ENCODE data around the gene SIK1.
"Not testable (repeated sequence)": the region's sequence is repeated elsewhere in the genome, so short reads cannot be mapped to it uniquely, and the experiment has no call there.

Gene SIK1

DNA sequence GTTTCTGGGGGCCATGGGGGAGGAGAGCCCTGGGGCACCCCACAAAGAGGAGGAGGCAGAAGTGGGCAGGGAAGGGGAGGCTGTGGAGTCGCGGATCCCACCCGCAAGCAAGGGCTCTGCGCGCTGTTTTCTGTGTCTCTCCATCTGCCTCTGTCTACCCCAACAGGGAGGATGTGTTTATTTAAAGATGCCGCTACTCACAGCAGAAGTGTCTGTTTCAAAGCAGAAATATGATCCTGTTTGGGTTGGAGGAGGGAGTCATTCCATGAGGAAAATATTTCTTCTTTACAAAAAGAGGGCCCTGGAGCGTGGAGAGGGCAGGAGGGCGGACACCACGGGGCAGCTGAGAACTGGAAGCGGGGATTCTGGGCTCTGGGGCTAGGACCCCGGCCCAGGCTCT is 25.8 kb downstream of the SIK1 start:
- DNase-seq; in situ Hi-C loops (cut with HindIII; ENCODE audit: low pct_ligation_motif_present, low pct_unique_long_range_greater_than_20kb, low sequenced_read_pairs): not testable (repeated sequence)

DNA sequence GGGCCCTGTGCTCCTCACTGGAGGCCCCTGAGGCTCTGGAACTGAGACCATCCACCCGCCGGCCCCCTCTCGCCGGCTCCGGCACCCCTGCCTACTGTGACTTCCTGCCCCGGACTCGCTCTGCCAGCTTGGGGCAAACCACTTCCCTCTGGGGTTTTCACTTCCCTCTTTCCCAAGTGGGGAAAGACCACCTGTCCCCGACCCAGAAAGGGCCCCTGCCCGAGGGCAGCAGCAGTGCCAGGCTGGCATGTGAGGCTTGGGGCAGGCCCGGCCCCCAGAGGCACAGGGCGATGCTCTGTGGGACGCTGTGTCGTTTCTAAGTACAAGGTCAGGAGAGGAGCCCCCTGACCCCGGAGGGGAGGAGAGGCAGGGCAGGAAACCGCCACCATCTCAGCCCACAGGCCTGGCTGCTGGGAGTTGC is 27.3 kb downstream of the SIK1 start:
- in situ Hi-C loops (cut with HindIII; ENCODE audit: low pct_ligation_motif_present, low pct_unique_long_range_greater_than_20kb, low sequenced_read_pairs); DNase-seq: not testable (repeated sequence)

DNA sequence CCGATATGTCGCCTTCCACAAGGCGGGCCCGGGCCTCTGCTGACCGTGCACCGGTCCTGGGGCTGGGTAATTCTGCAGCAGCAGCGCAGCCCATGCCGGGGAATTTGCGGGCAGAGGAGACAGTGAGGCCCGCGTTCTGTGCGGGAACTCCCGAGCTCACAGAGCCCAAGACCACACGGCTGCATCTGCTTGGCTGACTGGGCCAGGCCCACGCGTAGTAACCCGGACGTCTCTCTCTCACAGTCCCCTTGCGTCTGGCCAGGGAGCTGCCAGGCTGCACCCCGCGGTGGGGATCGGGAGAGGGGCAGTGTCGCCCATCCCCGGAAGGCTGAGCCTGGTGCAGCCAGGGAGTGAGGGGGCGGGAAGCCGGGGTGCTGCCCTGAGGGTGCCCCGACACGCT is 27.8 kb downstream of the SIK1 start:
- DNase-seq; in situ Hi-C loops (cut with HindIII; ENCODE audit: low pct_ligation_motif_present, low pct_unique_long_range_greater_than_20kb, low sequenced_read_pairs): not testable (repeated sequence)

DNA sequence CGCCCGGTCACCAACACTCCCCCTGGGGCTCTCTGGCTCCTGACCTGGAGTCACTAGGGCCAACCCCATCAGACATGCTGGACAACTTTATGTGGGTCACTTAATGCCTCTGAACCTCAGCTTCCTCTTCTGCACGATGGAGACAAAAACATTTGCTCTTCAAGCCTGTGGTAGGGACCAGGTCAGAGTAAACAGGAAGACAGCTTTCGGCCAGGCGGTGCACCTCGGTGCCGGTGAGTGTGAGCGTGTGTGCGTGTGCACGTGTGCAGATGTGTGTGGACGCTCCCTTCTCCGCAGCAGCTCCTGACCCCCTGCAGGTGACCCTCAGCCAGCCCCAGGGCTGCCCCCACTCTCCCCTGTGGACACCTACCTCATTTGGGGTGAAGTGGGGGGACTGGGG is 28.4 kb downstream of the SIK1 start:
- DNase-seq; in situ Hi-C loops (cut with HindIII; ENCODE audit: low pct_ligation_motif_present, low pct_unique_long_range_greater_than_20kb, low sequenced_read_pairs): not testable (repeated sequence)

DNA sequence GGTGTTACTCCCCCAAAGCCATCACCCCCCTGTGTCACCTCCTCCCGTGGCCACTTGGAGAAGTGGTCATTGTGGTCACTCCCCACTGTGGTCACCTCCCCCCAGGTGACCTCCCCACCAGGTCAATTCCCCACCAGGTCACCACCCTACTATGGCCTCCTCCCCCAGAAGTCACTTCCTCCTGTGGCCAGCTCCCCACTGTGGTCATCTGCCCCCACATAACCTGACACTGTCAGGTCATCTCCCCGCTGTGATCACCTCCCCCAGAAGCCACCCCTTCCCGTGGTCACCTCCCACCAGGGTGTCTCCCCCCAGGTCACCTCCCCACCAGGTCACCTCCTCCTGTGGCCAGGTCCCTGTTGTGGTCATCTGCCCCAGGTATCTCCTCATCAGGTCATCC is 28.9 kb downstream of the SIK1 start:
- in situ Hi-C loops (cut with HindIII; ENCODE audit: low pct_ligation_motif_present, low pct_unique_long_range_greater_than_20kb, low sequenced_read_pairs), result not testable (repeated sequence)

DNA sequence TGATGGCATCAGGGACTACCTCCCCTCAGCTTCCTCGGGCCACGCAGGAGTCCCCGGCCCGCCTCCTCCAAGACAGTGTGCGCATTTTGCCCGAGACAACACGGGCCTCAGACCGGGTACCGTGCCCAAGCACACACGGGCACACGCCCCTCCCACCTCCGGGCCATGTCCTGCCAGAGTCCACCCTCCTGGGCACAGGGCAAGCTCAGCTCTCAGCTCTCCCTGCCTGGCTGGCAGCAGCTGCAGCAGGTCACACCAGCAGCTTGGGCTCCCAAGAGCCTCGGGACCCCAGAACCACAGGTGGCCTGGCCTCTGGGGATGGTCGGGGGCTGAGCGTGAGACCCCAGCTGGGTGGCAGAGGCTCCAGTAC is 29.5 kb downstream of the SIK1 start:
- DNase-seq; in situ Hi-C loops (cut with HindIII; ENCODE audit: low pct_ligation_motif_present, low pct_unique_long_range_greater_than_20kb, low sequenced_read_pairs): not testable (repeated sequence)

More for the DNA sequence above, 28.9 kb downstream of the SIK1 start:
- DNase-seq, result not testable (repeated sequence)

DNA sequence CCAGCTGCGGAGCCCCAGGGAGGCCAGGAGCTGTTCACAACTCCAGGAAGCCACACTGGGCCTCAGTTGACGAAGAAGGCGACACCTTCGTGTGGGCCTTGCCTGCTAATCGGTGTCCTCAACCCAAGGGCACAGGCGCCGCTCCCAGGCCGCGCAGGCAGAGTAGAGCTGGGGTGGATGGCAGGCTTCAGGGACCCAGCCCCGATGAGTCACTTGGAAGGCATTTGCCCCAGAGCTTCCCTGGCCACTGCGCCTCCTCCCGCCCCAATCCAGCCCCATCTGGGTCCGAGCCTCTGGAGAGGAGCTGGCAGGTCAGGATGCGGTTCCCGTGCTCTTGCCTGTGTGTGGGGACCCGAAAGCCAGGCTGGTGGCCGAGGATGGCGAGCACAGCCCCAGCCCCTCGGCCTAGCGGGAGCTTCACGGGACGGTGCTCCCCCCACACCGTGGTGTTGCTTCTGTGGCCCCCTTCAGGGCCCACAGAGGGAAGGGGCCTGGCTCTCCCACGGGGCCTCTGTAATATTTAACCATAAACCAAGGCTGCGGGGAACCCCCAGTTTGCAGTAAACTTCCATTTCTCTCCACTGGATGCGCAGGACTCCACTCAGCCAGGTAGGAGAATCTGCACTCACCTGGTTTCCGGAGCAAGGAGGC is 30.0 kb downstream of the SIK1 start:
- in situ Hi-C loops (cut with HindIII; ENCODE audit: low pct_ligation_motif_present, low pct_unique_long_range_greater_than_20kb, low sequenced_read_pairs); DNase-seq: not testable (repeated sequence)

DNA sequence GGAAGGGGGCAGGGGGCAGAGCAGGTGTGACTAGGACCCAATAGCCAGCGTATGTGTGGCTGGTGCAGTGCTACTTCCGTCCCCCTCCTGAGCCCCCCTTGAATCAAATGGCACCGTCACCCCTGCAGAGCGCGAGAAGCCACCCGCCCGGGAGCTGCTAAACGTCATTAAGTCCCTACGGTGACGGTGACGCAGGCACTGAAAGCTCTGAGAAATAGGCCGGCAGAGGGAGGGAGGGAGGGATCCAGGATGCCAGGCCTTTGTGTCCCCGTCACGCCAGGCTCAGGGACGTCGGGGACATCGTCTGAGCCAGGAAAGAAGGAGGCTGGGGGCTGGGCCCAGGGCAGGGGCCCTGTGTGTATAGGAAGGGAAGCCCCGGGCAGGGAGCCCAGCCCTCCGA is 43.6 kb downstream of the SIK1 start:
- DNase-seq; in situ Hi-C loops (cut with HindIII; ENCODE audit: low pct_ligation_motif_present, low pct_unique_long_range_greater_than_20kb, low sequenced_read_pairs): not testable (repeated sequence)

DNA sequence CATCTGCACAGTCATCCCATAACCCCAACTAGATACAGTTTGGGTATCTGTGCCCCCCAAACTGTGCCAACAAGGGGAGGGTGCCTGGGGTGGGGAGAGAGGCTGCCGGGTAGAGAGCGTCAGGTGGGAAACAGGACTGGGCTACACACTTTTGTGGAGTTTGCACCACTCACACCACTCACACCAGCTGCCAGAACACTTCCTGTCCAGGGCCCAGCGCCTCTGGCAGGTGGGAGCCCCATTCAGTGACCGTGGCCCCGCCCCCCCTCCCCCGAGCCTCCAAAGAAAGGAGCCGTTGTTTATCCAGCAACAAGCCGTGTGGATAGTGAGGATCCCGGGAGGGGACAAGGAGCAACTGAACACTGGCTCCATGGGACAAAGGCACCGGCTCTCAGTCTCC is 44.0 kb downstream of the SIK1 start:
- DNase-seq; in situ Hi-C loops (cut with HindIII; ENCODE audit: low pct_ligation_motif_present, low pct_unique_long_range_greater_than_20kb, low sequenced_read_pairs): not testable (repeated sequence)

DNA sequence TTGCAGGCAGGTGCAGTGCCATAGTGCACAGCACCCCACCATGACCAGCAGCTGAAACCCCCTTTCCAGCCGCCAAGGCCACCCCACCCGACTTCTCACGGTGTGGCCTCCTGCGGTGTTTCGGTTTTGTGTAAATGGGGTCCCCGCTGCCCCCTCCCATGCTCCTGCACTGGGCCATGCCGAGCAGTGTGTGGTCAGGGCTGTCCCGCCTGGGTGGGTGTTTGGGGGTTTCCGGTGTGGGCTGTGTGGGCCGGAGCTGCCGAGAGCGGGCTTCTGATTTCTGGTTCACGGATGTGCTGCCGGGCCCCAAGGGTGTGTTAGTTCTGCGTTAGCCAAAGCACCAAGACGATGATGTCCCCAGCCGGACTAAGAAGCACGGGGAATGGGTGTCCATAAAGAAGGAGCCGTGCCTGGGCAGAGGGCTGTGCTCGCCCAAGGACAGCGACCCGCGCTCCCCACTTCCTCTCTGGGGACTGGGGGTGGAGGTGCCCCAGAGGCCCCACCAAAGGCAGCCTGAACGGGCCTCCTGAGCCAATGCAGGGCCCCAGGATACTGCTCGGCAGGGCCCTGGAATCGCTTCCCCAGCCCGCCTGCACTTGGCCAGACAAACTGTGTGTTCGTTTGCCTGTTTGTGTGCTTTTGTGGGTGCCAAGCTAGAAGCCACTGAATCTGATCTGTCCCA is 45.9 kb downstream of the SIK1 start:
- in situ Hi-C loops (cut with HindIII; ENCODE audit: low pct_ligation_motif_present, low pct_unique_long_range_greater_than_20kb, low sequenced_read_pairs); DNase-seq: not testable (repeated sequence)

DNA sequence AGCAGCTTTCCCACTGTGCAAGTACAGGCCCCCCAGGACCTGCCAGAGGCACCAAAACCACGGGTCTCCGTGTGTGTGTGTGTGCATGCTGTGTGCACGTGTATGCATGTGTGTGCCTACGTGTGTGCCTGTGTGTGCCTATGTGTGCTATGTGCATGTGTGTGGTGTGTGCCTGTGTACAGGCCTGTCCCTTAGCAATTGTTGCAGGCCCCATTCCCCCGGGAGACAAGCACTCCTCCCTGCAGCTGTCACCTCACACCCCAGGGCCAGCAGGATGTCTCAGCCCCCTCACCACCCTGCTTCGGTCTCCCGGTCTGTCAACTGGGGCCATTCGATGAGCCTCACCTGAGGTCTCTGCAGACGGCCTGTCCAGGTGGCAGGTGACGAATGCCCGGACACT is 46.6 kb downstream of the SIK1 start:
- in situ Hi-C loops (cut with HindIII; ENCODE audit: low pct_ligation_motif_present, low pct_unique_long_range_greater_than_20kb, low sequenced_read_pairs); DNase-seq: not testable (repeated sequence)

DNA sequence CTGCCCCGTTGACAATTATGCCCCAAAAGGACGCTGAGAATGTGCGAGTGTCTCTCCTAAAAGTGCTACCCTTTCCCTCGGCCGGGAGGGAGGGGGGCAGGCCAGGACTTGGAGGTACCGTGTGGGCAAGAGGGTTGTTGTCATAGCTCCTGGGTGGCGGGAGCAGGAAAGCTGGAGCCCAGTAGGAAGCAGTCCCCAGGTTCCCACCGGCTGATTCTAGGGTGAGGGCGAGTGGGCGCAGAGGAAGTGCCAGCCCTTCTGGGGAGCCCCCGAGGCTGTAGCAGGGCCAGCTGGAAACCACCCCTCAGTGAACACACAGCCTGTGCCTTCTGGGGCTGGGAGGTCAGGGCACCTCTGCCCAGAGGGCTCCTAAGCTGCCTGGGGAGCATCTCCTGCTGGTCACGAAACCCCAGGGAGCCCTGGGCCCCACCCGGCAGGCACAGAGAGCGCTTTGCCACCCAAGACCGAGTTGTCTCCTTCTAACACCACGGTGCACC is 47.3 kb downstream of the SIK1 start:
- in situ Hi-C loops (cut with HindIII; ENCODE audit: low pct_ligation_motif_present, low pct_unique_long_range_greater_than_20kb, low sequenced_read_pairs); DNase-seq: not testable (repeated sequence)

DNA sequence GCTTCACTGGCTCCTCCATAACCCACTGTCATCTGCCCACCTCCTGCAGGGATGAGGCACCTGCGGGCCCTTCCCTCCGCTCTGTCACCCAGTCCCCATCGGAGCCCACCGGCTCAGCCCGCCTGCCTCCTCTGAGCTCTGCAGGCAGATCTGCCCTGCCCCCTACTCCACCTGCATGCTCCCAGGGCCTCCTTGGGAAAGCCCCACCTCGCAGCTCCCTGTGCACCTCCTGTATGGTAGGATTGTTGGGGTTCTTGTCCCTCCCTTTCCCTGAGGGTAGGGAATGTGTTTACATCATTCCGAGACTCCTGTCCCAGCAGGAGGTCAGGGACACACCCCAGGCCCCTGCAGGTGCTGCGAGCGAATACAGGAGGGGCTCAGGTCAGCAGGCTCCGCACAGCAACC is 50.5 kb downstream of the SIK1 start:
- in situ Hi-C loops (cut with HindIII; ENCODE audit: low pct_ligation_motif_present, low pct_unique_long_range_greater_than_20kb, low sequenced_read_pairs), result no loop called here
- no peak for DNase-seq

DNA sequence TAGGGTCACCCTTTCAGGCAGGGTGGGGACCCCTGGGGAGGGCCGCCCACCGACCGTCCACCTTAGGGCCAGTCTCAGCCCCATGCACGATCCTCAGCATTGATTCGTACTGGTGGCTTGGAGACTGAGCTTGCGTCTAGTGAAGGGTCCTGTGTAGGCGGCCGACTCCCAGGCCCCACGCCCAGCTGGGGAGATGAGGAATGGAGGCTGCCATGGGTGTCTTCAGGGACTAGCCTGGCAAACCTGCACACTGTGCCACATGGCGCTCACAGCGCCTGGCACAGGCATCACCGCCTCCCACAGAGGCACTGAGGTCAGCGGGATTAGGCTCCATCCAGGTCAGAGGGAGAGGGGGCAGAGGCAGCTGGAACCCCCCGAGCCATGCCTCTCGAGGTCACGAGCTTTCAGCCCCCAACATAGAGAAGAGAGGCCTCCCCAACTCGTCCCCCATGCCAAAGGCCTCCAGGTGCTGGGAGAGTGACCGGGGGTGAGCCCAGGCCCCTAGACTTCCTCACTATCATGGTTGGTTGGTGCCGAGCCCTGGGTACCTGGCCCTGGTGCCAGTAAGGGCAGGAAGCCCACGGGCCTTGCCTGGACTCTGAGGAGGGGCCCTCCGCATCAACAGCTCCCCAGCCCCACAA is 51.0 kb downstream of the SIK1 start:
- in situ Hi-C loops (cut with HindIII; ENCODE audit: low pct_ligation_motif_present, low pct_unique_long_range_greater_than_20kb, low sequenced_read_pairs), result no loop called here
- DNase-seq, result no peak

DNA sequence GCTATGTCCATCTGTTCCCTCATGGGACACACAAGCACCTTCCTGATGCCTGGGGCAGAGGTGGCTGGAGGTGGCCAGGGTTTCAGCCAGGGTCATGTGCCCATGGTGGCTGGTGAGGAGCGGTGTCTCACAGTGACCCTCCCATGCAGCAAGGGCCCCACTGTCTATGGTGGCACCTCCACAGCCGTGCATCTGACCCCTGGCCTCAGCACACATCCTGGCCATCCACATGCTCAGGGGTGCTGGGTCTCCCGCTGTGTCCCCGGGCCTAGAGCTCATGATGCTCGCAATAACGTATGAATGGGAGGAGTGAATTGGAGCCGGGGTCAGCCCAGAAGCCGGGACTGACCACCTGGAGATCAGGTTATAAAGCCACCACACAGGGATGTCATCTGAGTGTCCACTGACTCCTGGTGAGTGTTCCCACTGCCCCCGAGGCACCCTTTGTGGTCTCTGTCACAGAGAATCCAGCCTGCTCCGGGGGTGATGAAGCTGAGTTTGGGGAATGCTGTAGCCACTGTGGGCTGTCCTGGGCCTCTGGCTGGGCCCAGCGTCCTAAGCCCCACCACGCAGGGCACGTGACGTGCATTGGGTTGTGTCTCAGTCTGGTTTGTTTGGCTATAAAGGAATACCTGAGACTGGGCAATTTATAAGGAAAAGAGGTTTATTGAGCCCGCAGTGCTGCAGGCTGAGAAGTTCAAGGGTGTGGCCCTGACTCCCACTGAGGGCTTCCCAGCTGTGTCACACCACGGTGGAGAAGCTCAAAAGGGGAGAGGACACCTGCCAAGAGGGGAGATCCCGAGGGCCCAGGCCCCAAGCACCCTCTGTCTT is 51.7 kb downstream of the SIK1 start:
- no peak for DNase-seq
- in situ Hi-C loops (cut with HindIII; ENCODE audit: low pct_ligation_motif_present, low pct_unique_long_range_greater_than_20kb, low sequenced_read_pairs), result no loop called here

DNA sequence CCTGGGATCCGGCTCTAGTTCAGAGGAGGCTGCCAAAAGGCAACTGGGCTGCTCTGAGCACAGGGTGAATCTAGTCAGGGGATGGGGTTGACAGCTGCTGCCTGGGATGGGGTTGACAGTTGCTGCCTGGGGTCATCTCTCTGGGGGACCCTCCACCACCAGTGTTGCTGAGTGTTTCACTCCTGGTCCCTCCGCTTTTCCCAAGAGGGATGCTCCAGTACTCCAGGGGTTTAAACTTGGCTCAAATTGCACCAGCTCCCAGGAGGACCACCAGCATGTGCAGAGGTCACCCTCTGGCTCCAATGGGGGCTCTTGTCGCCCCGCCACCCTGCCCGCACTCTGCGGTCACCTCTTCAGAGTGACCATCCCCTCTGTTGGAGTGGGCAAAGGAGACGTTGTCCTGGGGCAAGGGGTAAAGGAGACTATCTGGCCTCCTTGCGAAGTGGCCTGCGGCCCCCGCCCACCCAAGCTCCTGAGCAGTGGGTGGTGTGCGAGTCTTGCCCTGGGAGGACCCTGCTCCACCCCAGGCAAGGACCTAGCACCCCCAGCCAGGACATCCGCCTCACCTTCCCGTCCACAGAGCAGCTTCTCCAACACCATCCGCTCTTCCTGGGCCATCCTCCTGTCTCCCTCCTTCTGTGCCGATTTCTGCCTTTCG is 52.6 kb downstream of the SIK1 start:
- no peak for DNase-seq
- in situ Hi-C loops (cut with HindIII; ENCODE audit: low pct_ligation_motif_present, low pct_unique_long_range_greater_than_20kb, low sequenced_read_pairs), result no loop called here

DNA sequence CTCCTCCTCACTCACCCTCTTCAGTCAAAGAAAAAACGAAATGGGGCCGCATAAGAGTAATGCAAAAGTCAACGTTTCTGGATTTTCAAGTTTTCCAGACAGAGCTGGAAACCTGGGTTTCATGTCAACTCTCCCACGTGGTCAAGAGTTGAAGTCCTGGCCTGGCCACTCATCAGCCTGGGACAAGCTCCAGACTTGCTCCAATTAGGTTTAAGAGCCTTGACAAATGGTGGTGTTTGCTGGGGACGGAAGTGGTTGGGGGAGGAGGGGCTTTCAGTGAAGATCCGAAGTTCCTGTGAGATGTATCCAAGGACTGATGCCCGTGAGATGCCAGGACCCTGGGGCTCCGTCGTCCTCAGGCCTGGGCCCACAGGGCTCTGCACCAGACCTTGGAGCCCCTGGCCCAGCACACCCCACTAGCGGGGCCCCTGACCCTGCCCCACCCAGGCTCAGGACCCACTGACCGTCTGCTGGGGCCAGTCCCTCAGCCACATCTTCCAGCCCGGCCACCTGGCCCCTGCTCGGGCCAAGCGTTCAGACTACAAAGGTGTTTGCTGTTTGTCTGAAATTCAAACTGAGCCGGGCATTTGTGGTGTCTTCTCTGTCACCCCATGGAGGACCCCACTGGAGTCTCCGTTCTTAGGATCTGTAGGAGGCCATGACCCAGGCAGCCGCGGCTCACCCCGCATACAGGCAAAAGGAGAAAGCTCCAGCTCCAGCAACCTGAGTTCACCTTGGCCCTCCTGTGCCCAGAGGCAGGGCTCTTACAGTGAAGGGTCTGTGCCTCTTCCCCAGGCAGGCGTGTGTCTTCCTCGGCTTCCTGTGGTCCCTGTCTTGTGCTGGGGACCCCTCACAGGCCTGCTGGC is 53.3 kb downstream of the SIK1 start:
- in situ Hi-C loops (cut with HindIII; ENCODE audit: low pct_ligation_motif_present, low pct_unique_long_range_greater_than_20kb, low sequenced_read_pairs), result no loop called here
- no peak for DNase-seq

All from ACHN (cell line).